ENCODE data around the gene LRP2.

The LRP2 gene

GRCh38 chr2:169254774-169255173, 107.6 kb downstream of the LRP2 start:
- TF ChIP-seq CTCF (IDR thresholded peaks at IDR 0.05; ENCODE audit: control extremely low read depth, extremely low read depth, low read depth, missing control alignments): no peak
- CTCF ChIA-PET: no interaction called here
- DNase-seq (ENCODE audit: extremely low spot score): no peak
- POLR2A ChIA-PET: no interaction called here

GRCh38 chr2:169247211-169247610, 115.1 kb downstream of the LRP2 start:
- no peak for TF ChIP-seq CTCF (IDR thresholded peaks at IDR 0.05; ENCODE audit: control extremely low read depth, extremely low read depth, low read depth, missing control alignments)
- no peak for DNase-seq (ENCODE audit: extremely low spot score)
- ChIA-PET POLR2A (no interaction called here), CTCF (no interaction called here)

GRCh38 chr2:169240405-169240804, 121.9 kb downstream of the LRP2 start:
- ChIA-PET POLR2A (no interaction called here), CTCF (no interaction called here)
- TF ChIP-seq CTCF (IDR thresholded peaks at IDR 0.05; ENCODE audit: control extremely low read depth, extremely low read depth, low read depth, missing control alignments): no peak
- no peak for DNase-seq (ENCODE audit: extremely low spot score)

- ChIA-PET POLR2A (no interaction called here), CTCF (interaction anchor here (1.0 kb wide), 1 partner anchor 16 kb away, joined by 3 read pairs; no protein-coding TSS in a partner anchor)
- DNase-seq (ENCODE audit: extremely low spot score): no peak
- TF ChIP-seq CTCF (IDR thresholded peaks at IDR 0.05; ENCODE audit: control extremely low read depth, extremely low read depth, low read depth, missing control alignments): no peak
Observed at GRCh38 chr2:169237939-169238338, 124.4 kb downstream of the LRP2 start.

GRCh38 chr2:169237286-169237685, 125.0 kb downstream of the LRP2 start:
- CTCF ChIA-PET: interaction anchor here (1.0 to 1.1 kb wide), 2 partner anchors 16 to 38 kb away, joined by 3 read pairs; no protein-coding TSS in a partner anchor
- POLR2A ChIA-PET: no interaction called here
- no peak for TF ChIP-seq CTCF (IDR thresholded peaks at IDR 0.05; ENCODE audit: control extremely low read depth, extremely low read depth, low read depth, missing control alignments)
- no peak for DNase-seq (ENCODE audit: extremely low spot score)

GRCh38 chr2:169232551-169233154, 129.7 kb downstream of the LRP2 start:
- DNase-seq (ENCODE audit: extremely low spot score): no peak
- POLR2A ChIA-PET: no interaction called here
- no peak for TF ChIP-seq CTCF (IDR thresholded peaks at IDR 0.05; ENCODE audit: control extremely low read depth, extremely low read depth, low read depth, missing control alignments)
- CTCF ChIA-PET: no interaction called here
